Measurements from ENCODE around the gene LSAMP. TPM values are rescaled to one million over a fixed set of nuclear protein-coding genes. Genes with fewer than 3 reads are reported as not detected.

The LSAMP gene
- total and polyA plus RNA-seq, 2 of the 13 experiments (the other 11 are each of a cell fraction or from before 2014, with no cell fraction given): not detected

GRCh38 chr3:116015931-116016330 is 429.4 kb downstream of the LSAMP start:
- no peaks in the 10 kb centered on the region for H3K9me3 ChIP-seq (ENCODE audit: low read length)
- no peak overlapping the region for H3K4me3 ChIP-seq (replicated peaks in 1 of 3; ENCODE audit: insufficient read depth in 1 of 3, low read depth in 2 of 3, low read length in 3 of 3)
- no peak for ATAC-seq
- ChIA-PET CTCF (ENCODE audit: low intra/inter-chr PET ratio, low total read pairs) (no interaction called here), POLR2A (no interaction called here)
- intact Hi-C loops (cut with micrococcal nuclease; ENCODE audit: unreplicated experiment): no loop called here
- no peaks in the 10 kb centered on the region for H3K27me3 ChIP-seq (ENCODE audit: control insufficient read depth in 1 of 2, insufficient read depth in 2 of 2, low read length in 2 of 2)
- in situ Hi-C loops (cut with HindIII; ENCODE audit: extremely low pct_ligation_motif_present, low pct_unique_long_range_greater_than_20kb): no loop called here
- no peaks in the 10 kb centered on the region for H3K36me3 ChIP-seq (replicated peaks in 1 of 2; ENCODE audit: control insufficient read depth in 1 of 2, insufficient read depth in 2 of 2, low read length in 2 of 2)
- WGBS (ENCODE audit: low lambda C conversion rate): 2% methylated on average over 2 of the region's 2 CpGs
- no peaks in the 10 kb centered on the region for H3K79me2 ChIP-seq (ENCODE audit: insufficient read depth, low read length)
- no peak overlapping the region for H3K27ac ChIP-seq (ENCODE audit: extremely low read length, insufficient read depth, low read length)
- no TSS peak for BruUV-seq (replicated peaks)
- TF ChIP-seq USF2 (IDR thresholded peaks at IDR 0.05; ENCODE audit: low read depth, low read length) (no peak), USF2 (CRISPR knock-in tag; IDR thresholded peaks at IDR 0.05; ENCODE audit: borderline replicate concordance) (no peak), STAG1 (CRISPR knock-in tag; IDR thresholded peaks at IDR 0.05) (no peak), KLF11 (CRISPR knock-in tag; IDR thresholded peaks at IDR 0.05) (no peak), HOXA5 (CRISPR knock-in tag; IDR thresholded peaks at IDR 0.05) (no peak), FOXA3 (CRISPR knock-in tag; IDR thresholded peaks at IDR 0.05) (no peak), IKZF1 (IDR thresholded peaks at IDR 0.05) (no peak), GATAD2A (CRISPR knock-in tag; IDR thresholded peaks at IDR 0.05) (no peak), BRCA1 (CRISPR knock-in tag; IDR thresholded peaks at IDR 0.05) (no peak), ZNF552 (CRISPR knock-in tag; IDR thresholded peaks at IDR 0.05; ENCODE audit: borderline replicate concordance) (no peak)
- TF ChIP-seq, protein P1, sequence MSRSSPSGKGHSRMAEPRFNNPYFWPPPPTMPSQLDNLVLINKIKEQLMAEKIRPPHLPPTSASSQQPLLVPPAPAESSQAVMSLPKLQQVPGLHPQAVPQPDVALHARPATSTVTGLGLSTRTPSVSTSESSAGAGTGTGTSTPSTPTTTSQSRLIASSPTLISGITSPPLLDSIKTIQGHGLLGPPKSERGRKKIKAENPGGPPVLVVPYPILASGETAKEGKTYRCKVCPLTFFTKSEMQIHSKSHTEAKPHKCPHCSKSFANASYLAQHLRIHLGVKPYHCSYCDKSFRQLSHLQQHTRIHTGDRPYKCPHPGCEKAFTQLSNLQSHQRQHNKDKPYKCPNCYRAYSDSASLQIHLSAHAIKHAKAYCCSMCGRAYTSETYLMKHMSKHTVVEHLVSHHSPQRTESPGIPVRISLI (CRISPR knock-in tag; IDR thresholded peaks at IDR 0.05; ENCODE audit: borderline replicate concordance): no peak
- TF ChIP-seq, protein P2, sequence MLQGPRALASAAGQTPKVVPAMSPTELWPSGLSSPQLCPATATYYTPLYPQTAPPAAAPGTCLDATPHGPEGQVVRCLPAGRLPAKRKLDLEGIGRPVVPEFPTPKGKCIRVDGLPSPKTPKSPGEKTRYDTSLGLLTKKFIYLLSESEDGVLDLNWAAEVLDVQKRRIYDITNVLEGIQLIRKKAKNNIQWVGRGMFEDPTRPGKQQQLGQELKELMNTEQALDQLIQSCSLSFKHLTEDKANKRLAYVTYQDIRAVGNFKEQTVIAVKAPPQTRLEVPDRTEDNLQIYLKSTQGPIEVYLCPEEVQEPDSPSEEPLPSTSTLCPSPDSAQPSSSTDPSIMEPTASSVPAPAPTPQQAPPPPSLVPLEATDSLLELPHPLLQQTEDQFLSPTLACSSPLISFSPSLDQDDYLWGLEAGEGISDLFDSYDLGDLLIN (CRISPR knock-in tag; IDR thresholded peaks at IDR 0.05; ENCODE audit: borderline replicate concordance): no peak
- H3K4me2 ChIP-seq (ENCODE audit: low read depth, low read length): no peak overlapping the region
- DNase-seq (ENCODE audit: low spot score): no peak
- no peak overlapping the region for H3K9ac ChIP-seq (ENCODE audit: insufficient read depth, low read depth, low read length)
- no peaks in the 10 kb centered on the region for H4K20me1 ChIP-seq (ENCODE audit: insufficient read depth, low read length)
- no peak overlapping the region for H2AFZ ChIP-seq (ENCODE audit: low read length)
- peaks cover 5% of the 10 kb centered on the region; the same call in 1 of the 2 replicates for H3K4me1 ChIP-seq (ENCODE audit: insufficient read depth, low read length)
- no peak for FAIRE-seq

All from HepG2 (cell line).